Osteoblast (primary cell): ENCODE data around the gene TTC7B. TPM values are rescaled to one million over a fixed set of nuclear protein-coding genes. Genes with fewer than 3 reads are reported as not detected.

ENCODE experiments used
- DNase-seq: peaks from one replicate; pipeline ENCODE4 v3.0.0; 2011; ENCODE audit warnings: low spot score, mixed read lengths; ENCODE audit not compliant: insufficient read length; ENCODE audit errors: missing footprints
- H2AFZ ChIP-seq: 2 replicates; pipeline ENCODE4 v1.6.0; 2011; ENCODE audit warnings: mild to moderate bottlenecking, low read length
- H3K27ac ChIP-seq: 2 replicates; pipeline ENCODE4 v1.5.1; 2011; ENCODE audit warnings: mild to moderate bottlenecking, low read depth, low read length, moderate library complexity
- H3K27me3 ChIP-seq: 2 replicates; pipeline ENCODE4 v1.6.0; 2012; ENCODE audit warnings: mild to moderate bottlenecking, control low read depth, inconsistent platforms, low read length, moderate library complexity; ENCODE audit not compliant: insufficient read depth
- H3K36me3 ChIP-seq: 2 replicates; pipeline ENCODE4 v1.5.1; 2011; ENCODE audit warnings: mild to moderate bottlenecking, low read length, control low read depth, moderate library complexity; ENCODE audit not compliant: insufficient read depth
- H3K4me1 ChIP-seq: 2 replicates; pipeline ENCODE4 v1.5.1; 2011; ENCODE audit warnings: mild to moderate bottlenecking, low read length, control low read depth, moderate library complexity; ENCODE audit not compliant: insufficient read depth
- H3K4me2 ChIP-seq: 2 replicates; pipeline ENCODE4 v1.6.0; 2011; ENCODE audit warnings: mild to moderate bottlenecking, low read length; ENCODE audit not compliant: insufficient read depth
- H3K4me3 ChIP-seq: fragments of 200-600 bp; sonication (generic); 3 replicates; pipeline ENCODE4 v1.5.1; 2012; ENCODE audit warnings: mild to moderate bottlenecking, low read length, inconsistent platforms; ENCODE audit not compliant: insufficient read depth
- H3K79me2 ChIP-seq: 2 replicates; pipeline ENCODE4 v1.6.0; 2012; ENCODE audit warnings: mild to moderate bottlenecking, low read length, control low read depth, inconsistent platforms; ENCODE audit not compliant: insufficient read depth
- H3K9me3 ChIP-seq: 2 replicates; pipeline ENCODE4 v1.5.1; 2011; ENCODE audit warnings: low read depth, low read length, control low read depth
- H4K20me1 ChIP-seq: 2 replicates; pipeline ENCODE4 v1.6.0; 2012; ENCODE audit warnings: mild to moderate bottlenecking, low read length, control low read depth; ENCODE audit not compliant: insufficient read depth
- CTCF ChIP-seq: IDR thresholded peaks from 2 replicates; pipeline ENCODE4 v1.5.1; 2011; ENCODE audit warnings: mild to moderate bottlenecking, low read depth, low read length, moderate library complexity; ENCODE audit errors: extremely low read depth
- total RNA-seq: library from RNA; depleted of rRNA; stranded (reverse); fragments of >200 nt; gene quantifications from 2 replicates; pipeline ENCODE4 v1.2.3, GENCODE V29; 2012

Gene TTC7B
- total RNA-seq, 1 donor: 14.5 TPM

- Histone ChIP-seq H3K36me3 (no peaks in the 10 kb centered on the region), H3K79me2 (no peaks in the 10 kb centered on the region), H3K9me3 (no peaks in the 10 kb centered on the region), H4K20me1 (no peaks in the 10 kb centered on the region), H3K4me3 (no peak overlapping the region), H3K4me1 (no peaks in the 10 kb centered on the region), H3K27ac (no peak overlapping the region), H2AFZ (no peak overlapping the region), H3K27me3 (no peaks in the 10 kb centered on the region), H3K4me2 (no peak overlapping the region)
- no peak for DNase-seq
- no peak for TF ChIP-seq CTCF
Measured at GRCh38 chr14:90553921-90554336, 262.3 kb downstream of the TTC7B start.

- Histone ChIP-seq H3K9me3 (no peaks in the 10 kb centered on the region), H3K4me3 (no peak overlapping the region), H3K79me2 (no peaks in the 10 kb centered on the region), H3K36me3 (no peaks in the 10 kb centered on the region), H3K4me1 (no peaks in the 10 kb centered on the region), H2AFZ (no peak overlapping the region), H3K4me2 (no peak overlapping the region), H4K20me1 (no peaks in the 10 kb centered on the region), H3K27me3 (no peaks in the 10 kb centered on the region), H3K27ac (no peak overlapping the region)
- TF ChIP-seq CTCF: no peak
- no peak for DNase-seq
Measured at GRCh38 chr14:90553298-90553920, 262.8 kb downstream of the TTC7B start.

DNA sequence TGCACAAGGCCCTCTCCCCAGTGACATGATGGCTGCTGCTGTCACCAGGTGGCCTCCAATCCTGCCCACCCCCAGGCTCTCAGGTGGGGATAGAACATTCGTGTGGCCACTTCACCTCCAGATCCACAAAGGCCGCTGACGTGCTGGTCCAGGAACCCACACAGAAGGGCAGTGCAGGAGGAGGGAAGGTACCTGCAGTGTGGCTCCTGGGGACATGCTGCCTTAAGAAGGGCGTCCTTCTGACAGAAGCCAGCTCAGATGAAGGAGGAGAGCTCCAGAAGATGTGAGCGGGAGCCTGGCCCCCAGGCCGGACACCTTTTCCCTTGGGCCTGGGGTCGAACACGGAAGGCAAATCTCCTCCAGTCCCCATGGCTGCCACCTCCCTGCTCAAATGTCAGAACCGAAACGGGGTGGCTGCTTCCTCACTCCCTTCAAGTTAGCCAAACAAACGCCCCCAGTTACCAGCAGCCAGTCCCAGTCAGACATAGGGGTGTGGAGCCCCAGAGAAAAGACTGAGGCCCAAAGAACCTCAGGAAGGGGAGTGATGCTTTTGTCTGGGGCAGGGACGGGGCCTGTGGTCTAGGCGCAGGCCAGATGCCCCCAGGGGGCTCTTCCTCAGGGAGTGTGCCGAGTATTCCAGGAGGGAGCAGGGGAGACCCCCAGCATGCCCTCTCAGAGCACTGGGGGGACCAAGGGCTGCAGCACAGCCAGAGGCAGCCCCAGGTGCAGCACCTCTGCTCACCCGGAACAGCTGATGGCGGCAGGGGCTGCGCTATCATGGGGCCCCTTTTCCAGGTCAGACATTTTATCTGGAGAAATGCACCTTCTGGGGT lies 263.5 kb downstream of the TTC7B start:
- no peaks in the 10 kb centered on the region for H3K27me3 ChIP-seq
- H3K27ac ChIP-seq: no peak overlapping the region
- TF ChIP-seq CTCF: no peak
- no peaks in the 10 kb centered on the region for H3K79me2 ChIP-seq
- no peaks in the 10 kb centered on the region for H4K20me1 ChIP-seq
- H2AFZ ChIP-seq: no peak overlapping the region
- DNase-seq: no peak
- no peaks in the 10 kb centered on the region for H3K4me1 ChIP-seq
- H3K4me3 ChIP-seq: no peak overlapping the region
- H3K4me2 ChIP-seq: no peak overlapping the region
- H3K9me3 ChIP-seq: no peaks in the 10 kb centered on the region
- no peaks in the 10 kb centered on the region for H3K36me3 ChIP-seq

GRCh38 chr14:90551733-90552464 lies 264.3 kb downstream of the TTC7B start:
- Histone ChIP-seq H3K4me1 (no peaks in the 10 kb centered on the region), H3K79me2 (no peaks in the 10 kb centered on the region), H3K9me3 (no peaks in the 10 kb centered on the region), H4K20me1 (no peaks in the 10 kb centered on the region), H3K4me2 (no peak overlapping the region), H3K27me3 (no peaks in the 10 kb centered on the region), H3K36me3 (no peaks in the 10 kb centered on the region), H2AFZ (no peak overlapping the region), H3K27ac (no peak overlapping the region), H3K4me3 (no peak overlapping the region)
- DNase-seq: peak; percentile 72
- TF ChIP-seq CTCF: no peak
